HepG2 (cell line): ENCODE results near the gene PTMA. TPM values are rescaled to one million over a fixed set of nuclear protein-coding genes. Genes with fewer than 3 reads are reported as not detected.

Experiments used
- CSRNP2 ChIP-seq: sonication (generic); formaldehyde crosslinking; conservative IDR thresholded peaks from 2 replicates; pipeline ENCODE4 v1.8.0; 2022; ENCODE audit warnings: low read depth, missing genetic modification reagents
- CTCF ChIP-seq: sonication (generic); formaldehyde crosslinking; IDR thresholded peaks from 2 replicates; pipeline ENCODE4 v1.5.0; 2020; ENCODE audit warnings: mild to moderate bottlenecking, missing genetic modification reagents, moderate library complexity
- ELF3 ChIP-seq: IDR thresholded peaks from 2 replicates; pipeline ENCODE4 v1.6.1; 2016; ENCODE audit warnings: missing genetic modification reagents, missing compliant biosample characterization
- ETV5 ChIP-seq: IDR thresholded peaks from 2 replicates; pipeline ENCODE4 v1.6.1; 2018; ENCODE audit warnings: missing biosample characterization, missing genetic modification reagents, inconsistent platforms, borderline replicate concordance
- FOXJ3 ChIP-seq: sonication (generic); formaldehyde crosslinking; IDR thresholded peaks from 2 replicates; pipeline ENCODE4 v1.4.0; 2020; ENCODE audit warnings: missing genetic modification reagents, mild to moderate bottlenecking, borderline replicate concordance
- FUBP1 ChIP-seq: sonication (generic); formaldehyde crosslinking; IDR thresholded peaks from 2 replicates; pipeline ENCODE4 v1.5.1; 2020; ENCODE audit warnings: missing genetic modification reagents, mild to moderate bottlenecking, borderline replicate concordance
- GMEB2 ChIP-seq: IDR thresholded peaks from 2 replicates; pipeline ENCODE4 v1.6.1; 2016; ENCODE audit warnings: missing biosample characterization, missing genetic modification reagents, low read depth
- HES4 ChIP-seq: sonication (generic); formaldehyde crosslinking; IDR thresholded peaks from 2 replicates; pipeline ENCODE4 v1.9.0; 2021; ENCODE audit warnings: mild to moderate bottlenecking, missing genetic modification reagents, borderline replicate concordance
- MATR3 ChIP-seq: sonication (generic); formaldehyde crosslinking; IDR thresholded peaks from 2 replicates; pipeline ENCODE4 v1.4.0; 2020; ENCODE audit warnings: missing genetic modification reagents
- NBN ChIP-seq: fragments of 450-650 bp; conservative IDR thresholded peaks from 2 replicates; pipeline ENCODE4 v1.6.1; 2017
- NFYB ChIP-seq: sonication (generic); formaldehyde crosslinking; IDR thresholded peaks from 2 replicates; pipeline ENCODE4 v1.4.0; 2020; ENCODE audit warnings: missing genetic modification reagents
- NR2F1 ChIP-seq, 2 experiments: fragments of 450-650 bp in 1 of 2; formaldehyde crosslinking in 1 of 2; IDR thresholded peaks; 2 replicates each; pipeline versions ENCODE4 v1.5.0 to v1.6.1; 2016 to 2020; ENCODE audit warnings: mild to moderate bottlenecking in 1 of 2, missing compliant biosample characterization in 1 of 2, missing genetic modification reagents in 1 of 2, moderate library complexity in 1 of 2
- REL ChIP-seq: sonication (generic); formaldehyde crosslinking; conservative IDR thresholded peaks from 2 replicates; pipeline ENCODE4 v1.8.0; 2022; ENCODE audit warnings: mild to moderate bottlenecking, missing genetic modification reagents, moderate library complexity
- SPEN ChIP-seq: sonication (generic); formaldehyde crosslinking; IDR thresholded peaks from 2 replicates; pipeline ENCODE4 v1.5.1; 2020; ENCODE audit warnings: low read depth, mild to moderate bottlenecking, missing genetic modification reagents
- THAP8 ChIP-seq: sonication (generic); formaldehyde crosslinking; IDR thresholded peaks from 2 replicates; pipeline ENCODE4 v1.5.1; 2020; ENCODE audit warnings: missing genetic modification reagents, mild to moderate bottlenecking, borderline replicate concordance
- XRCC5 ChIP-seq: fragments of 200-400 bp; formaldehyde crosslinking; optimal IDR thresholded peaks from 2 replicates; pipeline ENCODE3; 2017; ENCODE audit warnings: mild to moderate bottlenecking, low read length
- ZBTB46 ChIP-seq: sonication (generic); formaldehyde crosslinking; IDR thresholded peaks from 2 replicates; pipeline ENCODE4 v1.4.0; 2020; ENCODE audit warnings: mild to moderate bottlenecking, missing genetic modification reagents, borderline replicate concordance
- ZNF317 ChIP-seq: sonication (generic); formaldehyde crosslinking; IDR thresholded peaks from 2 replicates; pipeline ENCODE4 v1.5.0; 2020; ENCODE audit warnings: mild to moderate bottlenecking, missing genetic modification reagents
- ZNF570 ChIP-seq: sonication (generic); formaldehyde crosslinking; IDR thresholded peaks from 2 replicates; pipeline ENCODE4 v1.4.0; 2020; ENCODE audit warnings: mild to moderate bottlenecking, missing genetic modification reagents, borderline replicate concordance
- polyA plus RNA-seq, 8 experiments: library from polyadenylated mRNA; depleted of rRNA in 3 of 8; stranded (reverse) in 7 of 8; unstranded in 1 of 8; fragments of >200 nt; fragmentation: Illumina TruSeq in 4 of 8; extraction: Trizol in 4 of 8; gene quantifications; 2 replicates each; pipeline versions ENCODE4 v1.2.1 to v1.2.3, GENCODE V29; 2011 to 2016; ENCODE audit warnings: low read depth in 4 of 8, missing spikeins in 1 of 8, mixed read lengths in 1 of 8; ENCODE audit not compliant: insufficient read depth in 1 of 8
- total RNA-seq, 5 experiments: library from RNA; depleted of rRNA; stranded (reverse); fragments of >200 nt; fragmentation: Illumina TruSeq; extraction: Trizol; gene quantifications; 2 replicates each; pipeline ENCODE4 v1.2.3, GENCODE V29; 2016; ENCODE audit warnings: low read depth in 1 of 5

The PTMA gene
- total and polyA plus RNA-seq, 2 of the 13 experiments (the other 11 are each of a cell fraction or from before 2014, with no cell fraction given), result 190 to 1,086 TPM

- TF ChIP-seq THAP8 (CRISPR knock-in tag) (no peak), CSRNP2 (CRISPR knock-in tag) (no peak), SPEN (no peak), GMEB2 (CRISPR knock-in tag) (no peak), MATR3 (CRISPR knock-in tag) (no peak), ZNF570 (CRISPR knock-in tag) (no peak), ZBTB46 (CRISPR knock-in tag) (no peak), NR2F1 (CRISPR knock-in tag; IDR thresholded peaks at IDR 0.05) (peak in 1 of 2 experiments; percentile 6; a peak in 1 of 4 replicates), ZNF317 (CRISPR knock-in tag) (no peak), ETV5 (CRISPR knock-in tag) (0 out of 2 replicates have a peak, but pooled peaks have one; percentile 5), ELF3 (CRISPR knock-in tag) (no peak), XRCC5 (peak; percentile 79), REL (CRISPR knock-in tag) (no peak), NBN (no peak), FOXJ3 (CRISPR knock-in tag) (no peak), HES4 (CRISPR knock-in tag) (no peak), NFYB (no peak), CTCF (peak; percentile 98), FUBP1 (CRISPR knock-in tag) (no peak)
Measured at GRCh38 chr2:231674587-231675338, 33.6 kb upstream of the PTMA start (continued).
